ENCODE results near the gene RASA4B. TPM values are rescaled to one million over a fixed set of nuclear protein-coding genes. Genes with fewer than 3 reads are reported as not detected.
A peak's percentile ranks its signal among the peaks of the same experiment; 100 is the strongest.

RASA4B gene
- total and polyA plus RNA-seq, 9 of the 15 experiments (the other 6 are each of a cell fraction or from before 2014, with no cell fraction given), result 0.01 to 2.9 (median 1.5) TPM; not detected in 1

GRCh38 chr7:102444961-102445673 lies 72.5 kb downstream of the RASA4B start (continued):
- TF ChIP-seq, protein P1, sequence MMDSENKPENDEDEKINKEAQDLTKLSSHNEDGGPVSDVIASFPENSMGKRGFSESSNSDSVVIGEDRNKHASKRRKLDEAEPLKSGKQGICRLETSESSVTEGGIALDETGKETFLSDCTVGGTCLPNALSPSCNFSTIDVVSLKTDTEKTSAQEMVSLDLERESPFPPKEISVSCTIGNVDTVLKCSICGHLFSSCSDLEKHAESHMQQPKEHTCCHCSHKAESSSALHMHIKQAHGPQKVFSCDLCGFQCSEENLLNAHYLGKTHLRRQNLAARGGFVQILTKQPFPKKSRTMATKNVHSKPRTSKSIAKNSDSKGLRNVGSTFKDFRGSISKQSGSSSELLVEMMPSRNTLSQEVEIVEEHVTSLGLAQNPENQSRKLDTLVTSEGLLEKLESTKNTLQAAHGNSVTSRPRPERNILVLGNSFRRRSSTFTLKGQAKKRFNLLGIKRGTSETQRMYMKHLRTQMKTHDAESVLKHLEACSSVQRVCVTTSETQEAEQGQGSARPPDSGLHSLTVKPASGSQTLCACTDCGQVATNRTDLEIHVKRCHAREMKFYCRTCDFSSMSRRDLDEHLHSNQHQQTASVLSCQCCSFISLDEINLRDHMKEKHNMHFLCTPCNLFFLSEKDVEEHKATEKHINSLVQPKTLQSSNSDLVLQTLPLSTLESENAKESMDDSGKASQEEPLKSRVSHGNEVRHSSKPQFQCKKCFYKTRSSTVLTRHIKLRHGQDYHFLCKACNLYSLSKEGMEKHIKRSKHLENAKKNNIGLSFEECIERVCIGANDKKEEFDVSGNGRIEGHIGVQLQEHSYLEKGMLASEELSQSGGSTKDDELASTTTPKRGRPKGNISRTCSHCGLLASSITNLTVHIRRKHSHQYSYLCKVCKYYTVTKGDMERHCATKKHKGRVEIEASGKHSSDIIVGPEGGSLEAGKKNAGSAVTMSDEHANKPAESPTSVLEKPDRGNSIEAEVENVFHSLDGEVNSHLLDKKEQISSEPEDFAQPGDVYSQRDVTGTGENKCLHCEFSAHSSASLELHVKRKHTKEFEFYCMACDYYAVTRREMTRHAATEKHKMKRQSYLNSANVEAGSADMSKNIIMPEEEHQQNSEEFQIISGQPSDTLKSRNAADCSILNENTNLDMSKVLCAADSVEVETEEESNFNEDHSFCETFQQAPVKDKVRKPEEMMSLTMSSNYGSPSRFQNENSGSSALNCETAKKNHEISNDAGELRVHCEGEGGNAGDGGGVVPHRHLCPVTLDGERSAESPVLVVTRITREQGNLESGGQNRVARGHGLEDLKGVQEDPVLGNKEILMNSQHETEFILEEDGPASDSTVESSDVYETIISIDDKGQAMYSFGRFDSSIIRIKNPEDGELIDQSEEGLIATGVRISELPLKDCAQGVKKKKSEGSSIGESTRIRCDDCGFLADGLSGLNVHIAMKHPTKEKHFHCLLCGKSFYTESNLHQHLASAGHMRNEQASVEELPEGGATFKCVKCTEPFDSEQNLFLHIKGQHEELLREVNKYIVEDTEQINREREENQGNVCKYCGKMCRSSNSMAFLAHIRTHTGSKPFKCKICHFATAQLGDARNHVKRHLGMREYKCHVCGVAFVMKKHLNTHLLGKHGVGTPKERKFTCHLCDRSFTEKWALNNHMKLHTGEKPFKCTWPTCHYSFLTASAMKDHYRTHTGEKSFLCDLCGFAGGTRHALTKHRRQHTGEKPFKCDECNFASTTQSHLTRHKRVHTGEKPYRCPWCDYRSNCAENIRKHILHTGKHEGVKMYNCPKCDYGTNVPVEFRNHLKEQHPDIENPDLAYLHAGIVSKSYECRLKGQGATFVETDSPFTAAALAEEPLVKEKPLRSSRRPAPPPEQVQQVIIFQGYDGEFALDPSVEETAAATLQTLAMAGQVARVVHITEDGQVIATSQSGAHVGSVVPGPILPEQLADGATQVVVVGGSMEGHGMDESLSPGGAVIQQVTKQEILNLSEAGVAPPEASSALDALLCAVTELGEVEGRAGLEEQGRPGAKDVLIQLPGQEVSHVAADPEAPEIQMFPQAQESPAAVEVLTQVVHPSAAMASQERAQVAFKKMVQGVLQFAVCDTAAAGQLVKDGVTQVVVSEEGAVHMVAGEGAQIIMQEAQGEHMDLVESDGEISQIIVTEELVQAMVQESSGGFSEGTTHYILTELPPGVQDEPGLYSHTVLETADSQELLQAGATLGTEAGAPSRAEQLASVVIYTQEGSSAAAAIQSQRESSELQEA (IDR thresholded peaks at IDR 0.05; ENCODE audit: low read depth), result no peak
- 0 out of 2 replicates have a peak, but pooled peaks have one; percentile 22 for TF ChIP-seq JUND (IDR thresholded peaks at IDR 0.05; ENCODE audit: borderline replicate concordance, low read depth, low read length)
- peak; percentile 57; the same call in 1 of the 3 replicates for TF ChIP-seq JUND (tag; IDR thresholded peaks at IDR 0.05; ENCODE audit: borderline replicate concordance, low read depth, low read length)
- TF ChIP-seq, protein P2, sequence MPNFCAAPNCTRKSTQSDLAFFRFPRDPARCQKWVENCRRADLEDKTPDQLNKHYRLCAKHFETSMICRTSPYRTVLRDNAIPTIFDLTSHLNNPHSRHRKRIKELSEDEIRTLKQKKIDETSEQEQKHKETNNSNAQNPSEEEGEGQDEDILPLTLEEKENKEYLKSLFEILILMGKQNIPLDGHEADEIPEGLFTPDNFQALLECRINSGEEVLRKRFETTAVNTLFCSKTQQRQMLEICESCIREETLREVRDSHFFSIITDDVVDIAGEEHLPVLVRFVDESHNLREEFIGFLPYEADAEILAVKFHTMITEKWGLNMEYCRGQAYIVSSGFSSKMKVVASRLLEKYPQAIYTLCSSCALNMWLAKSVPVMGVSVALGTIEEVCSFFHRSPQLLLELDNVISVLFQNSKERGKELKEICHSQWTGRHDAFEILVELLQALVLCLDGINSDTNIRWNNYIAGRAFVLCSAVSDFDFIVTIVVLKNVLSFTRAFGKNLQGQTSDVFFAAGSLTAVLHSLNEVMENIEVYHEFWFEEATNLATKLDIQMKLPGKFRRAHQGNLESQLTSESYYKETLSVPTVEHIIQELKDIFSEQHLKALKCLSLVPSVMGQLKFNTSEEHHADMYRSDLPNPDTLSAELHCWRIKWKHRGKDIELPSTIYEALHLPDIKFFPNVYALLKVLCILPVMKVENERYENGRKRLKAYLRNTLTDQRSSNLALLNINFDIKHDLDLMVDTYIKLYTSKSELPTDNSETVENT (CRISPR knock-in tag; IDR thresholded peaks at IDR 0.05), result no peak
- TF ChIP-seq YBX1 (IDR thresholded peaks at IDR 0.05), result no peak
- no peak for TF ChIP-seq ZBTB34 (CRISPR knock-in tag; IDR thresholded peaks at IDR 0.05)
- TF ChIP-seq MAX (CRISPR knock-in tag; IDR thresholded peaks at IDR 0.05), result 0 out of 2 replicates have a peak, but pooled peaks have one; percentile 18
- no peak for TF ChIP-seq RAD51 (IDR thresholded peaks at IDR 0.05; ENCODE audit: borderline replicate concordance, low read depth)
- TF ChIP-seq MED1 (CRISPR knock-in tag; IDR thresholded peaks at IDR 0.05; ENCODE audit: borderline replicate concordance), result no peak
- no peak for TF ChIP-seq RBM25 (IDR thresholded peaks at IDR 0.05; ENCODE audit: low read depth, low read length, severe bottlenecking)
- TF ChIP-seq CBFA2T2 (conservative IDR thresholded peaks at IDR 0.05), result no peak
- no peak for TF ChIP-seq ZNF76 (CRISPR knock-in tag; IDR thresholded peaks at IDR 0.05; ENCODE audit: borderline replicate concordance)
